IgD-negative memory B cell (primary cell): Measurements from ENCODE around the gene FAM13A. TPM values are rescaled to one million over a fixed set of nuclear protein-coding genes. Genes with fewer than 3 reads are reported as not detected.
"Not testable (repeated sequence)": the region's sequence is repeated elsewhere in the genome, so short reads cannot be mapped to it uniquely, and the experiment has no call there.

ENCODE experiments used
- H3K27ac Mint-ChIP-seq, 3 donors: one replicate each; pipeline ENCODE4 v1.8.0; 2020 to 2022; ENCODE audit warnings: mild to moderate bottlenecking in 3 of 3, mixed read lengths in 3 of 3, moderate library complexity in 1 of 3
- H3K27me3 Mint-ChIP-seq: one replicate; pipeline ENCODE4 v1.8.0; 2021; ENCODE audit warnings: mixed read lengths
- H3K36me3 Mint-ChIP-seq: one replicate; pipeline ENCODE4 v1.8.0; 2020; ENCODE audit warnings: mild to moderate bottlenecking, mixed read lengths
- H3K4me1 Mint-ChIP-seq, 3 donors: one replicate each; pipeline ENCODE4 v1.8.0; 2020 to 2022; ENCODE audit warnings: mixed read lengths in 3 of 3, mild to moderate bottlenecking in 1 of 3
- H3K4me3 Mint-ChIP-seq, 4 donors: one replicate each; pipeline ENCODE4 v1.8.0; 2020 to 2022; ENCODE audit warnings: mild to moderate bottlenecking in 4 of 4, mixed read lengths in 4 of 4, moderate library complexity in 3 of 4
- H3K9me3 Mint-ChIP-seq, 3 donors: one replicate each; pipeline ENCODE4 v1.8.0; 2020 to 2021; ENCODE audit warnings: mixed read lengths in 3 of 3, mild to moderate bottlenecking in 1 of 3
- polyA plus RNA-seq: library from polyadenylated mRNA; unstranded; fragments of 300-500 nt; fragmentation: Illumina TruSeq; gene quantifications from one replicate; pipeline ENCODE4 v1.2.3, GENCODE V29; 2021

FAM13A gene
- polyA plus RNA-seq, 1 donor from 2014 or later: 2.3 TPM

- Mint-ChIP-seq H3K27ac (no peak overlapping the region), H3K9me3 (no peaks in the 10 kb centered on the region), H3K27me3 (no peaks in the 10 kb centered on the region), H3K4me3 (no peak overlapping the region), H3K4me1 (no peaks in the 10 kb centered on the region), H3K36me3 (peaks cover 4% of the 10 kb centered on the region)
Observed at GRCh38 chr4:89022426-89023128, 34.4 kb downstream of the FAM13A start.

GRCh38 chr4:89021684-89022083 is 35.3 kb downstream of the FAM13A start:
- no peaks in the 10 kb centered on the region for H3K9me3 Mint-ChIP-seq

GRCh38 chr4:89021062-89021461 is 35.9 kb downstream of the FAM13A start:
- no peak overlapping the region for H3K4me3 Mint-ChIP-seq
- peak overlapping the region in 1 of 3 donors; percentile 4 for H3K27ac Mint-ChIP-seq
- no peaks in the 10 kb centered on the region for H3K4me1 Mint-ChIP-seq
- peaks cover 4% of the 10 kb centered on the region for H3K36me3 Mint-ChIP-seq
- H3K9me3 Mint-ChIP-seq: no peaks in the 10 kb centered on the region
- H3K27me3 Mint-ChIP-seq: no peaks in the 10 kb centered on the region

More at GRCh38 chr4:89021684-89022083, 35.3 kb downstream of the FAM13A start:
- no peaks in the 10 kb centered on the region for H3K27me3 Mint-ChIP-seq
- H3K36me3 Mint-ChIP-seq: peaks cover 4% of the 10 kb centered on the region
- H3K4me1 Mint-ChIP-seq: no peaks in the 10 kb centered on the region
- H3K27ac Mint-ChIP-seq: no peak overlapping the region
- no peak overlapping the region for H3K4me3 Mint-ChIP-seq

- H3K9me3 Mint-ChIP-seq: peaks cover 0 to 10% (median 9%) of the 10 kb centered on the region in 3 donors
- H3K36me3 Mint-ChIP-seq, H3K27me3 Mint-ChIP-seq, H3K4me1 Mint-ChIP-seq, H3K4me3 Mint-ChIP-seq, H3K27ac Mint-ChIP-seq: not testable (repeated sequence)
Observed at GRCh38 chr4:89014897-89015296, 42.1 kb downstream of the FAM13A start.

- Mint-ChIP-seq H3K4me1 (no peaks in the 10 kb centered on the region), H3K9me3 (peaks cover 1 to 9% (median 6%) of the 10 kb centered on the region in 3 donors), H3K36me3 (no peaks in the 10 kb centered on the region), H3K4me3 (no peak overlapping the region), H3K27ac (no peak overlapping the region), H3K27me3 (peaks cover 3% of the 10 kb centered on the region)
Observed at GRCh38 chr4:89009761-89010369, 47.1 kb downstream of the FAM13A start.

- Mint-ChIP-seq H3K27ac (no peak overlapping the region), H3K27me3 (peaks cover 3% of the 10 kb centered on the region), H3K9me3 (peaks cover 1 to 5% (median 4%) of the 10 kb centered on the region in 3 donors), H3K4me3 (no peak overlapping the region), H3K36me3 (no peaks in the 10 kb centered on the region), H3K4me1 (no peaks in the 10 kb centered on the region)
Observed at GRCh38 chr4:89009115-89009514, 47.9 kb downstream of the FAM13A start.

GRCh38 chr4:89008166-89008565 is 48.8 kb downstream of the FAM13A start:
- Mint-ChIP-seq H3K27ac (no peak overlapping the region), H3K36me3 (no peaks in the 10 kb centered on the region), H3K9me3 (peaks cover 0 to 5% (median 1%) of the 10 kb centered on the region in 3 donors), H3K27me3 (peaks cover 3% of the 10 kb centered on the region), H3K4me1 (no peaks in the 10 kb centered on the region), H3K4me3 (no peak overlapping the region)

GRCh38 chr4:89007338-89007939 is 49.5 kb downstream of the FAM13A start:
- Mint-ChIP-seq H3K9me3 (peaks cover 0 to 5% (median 1%) of the 10 kb centered on the region in 3 donors), H3K27ac (no peak overlapping the region), H3K36me3 (peaks cover 2% of the 10 kb centered on the region), H3K27me3 (peaks cover 4% of the 10 kb centered on the region), H3K4me3 (no peak overlapping the region), H3K4me1 (no peaks in the 10 kb centered on the region)

GRCh38 chr4:89006307-89006706 is 50.7 kb downstream of the FAM13A start:
- Mint-ChIP-seq H3K27me3 (peaks cover 4% of the 10 kb centered on the region), H3K4me1 (no peaks in the 10 kb centered on the region), H3K4me3 (no peak overlapping the region), H3K9me3 (peaks cover 0 to 5% (median 1%) of the 10 kb centered on the region in 3 donors), H3K27ac (no peak overlapping the region), H3K36me3 (peaks cover 3% of the 10 kb centered on the region)

- H3K9me3 Mint-ChIP-seq, H3K4me1 Mint-ChIP-seq, H3K27me3 Mint-ChIP-seq, H3K36me3 Mint-ChIP-seq, H3K27ac Mint-ChIP-seq, H3K4me3 Mint-ChIP-seq: not testable (repeated sequence)
Observed at GRCh38 chr4:89005066-89005465, 51.9 kb downstream of the FAM13A start.

- no peak overlapping the region for H3K4me3 Mint-ChIP-seq
- H3K9me3 Mint-ChIP-seq: peaks cover 0 to 5% (median 1%) of the 10 kb centered on the region in 3 donors
- no peaks in the 10 kb centered on the region for H3K4me1 Mint-ChIP-seq
- H3K27ac Mint-ChIP-seq: no peak overlapping the region
- peaks cover 1% of the 10 kb centered on the region for H3K27me3 Mint-ChIP-seq
- peaks cover 3% of the 10 kb centered on the region for H3K36me3 Mint-ChIP-seq
Observed at GRCh38 chr4:89001647-89002445, 55.1 kb downstream of the FAM13A start.

- H3K9me3 Mint-ChIP-seq: peaks cover 0 to 5% (median 1%) of the 10 kb centered on the region in 3 donors
- peaks cover 3% of the 10 kb centered on the region for H3K36me3 Mint-ChIP-seq
- peaks cover 1% of the 10 kb centered on the region for H3K27me3 Mint-ChIP-seq
- H3K4me3 Mint-ChIP-seq: no peak overlapping the region
- H3K27ac Mint-ChIP-seq: no peak overlapping the region
- no peaks in the 10 kb centered on the region for H3K4me1 Mint-ChIP-seq
Observed at GRCh38 chr4:89000844-89001360, 56.1 kb downstream of the FAM13A start.

- Mint-ChIP-seq H3K4me3 (no peak overlapping the region), H3K4me1 (no peaks in the 10 kb centered on the region), H3K27ac (no peak overlapping the region), H3K9me3 (peaks cover 0 to 3% (median 1%) of the 10 kb centered on the region in 3 donors), H3K36me3 (peaks cover 3% of the 10 kb centered on the region), H3K27me3 (peaks cover 1% of the 10 kb centered on the region)
Observed at GRCh38 chr4:89000382-89000781, 56.6 kb downstream of the FAM13A start.

GRCh38 chr4:88999392-88999930 is 57.5 kb downstream of the FAM13A start:
- H3K27me3 Mint-ChIP-seq: peaks cover 1% of the 10 kb centered on the region
- H3K4me3 Mint-ChIP-seq: no peak overlapping the region
- H3K9me3 Mint-ChIP-seq: no peaks in the 10 kb centered on the region
- H3K27ac Mint-ChIP-seq: no peak overlapping the region
- H3K36me3 Mint-ChIP-seq: peaks cover 3% of the 10 kb centered on the region
- H3K4me1 Mint-ChIP-seq: no peaks in the 10 kb centered on the region
